Subcutaneous abdominal adipose tissue (tissue), 5 donors: Measurements from ENCODE around the gene PTK6.

ENCODE experiments used
- H3K27ac ChIP-seq: one replicate; pipeline ENCODE4 v1.7.0; 2013; ENCODE audit warnings: low read depth, mild to moderate bottlenecking, inconsistent platforms, low read length, moderate library complexity
- H3K27me3 ChIP-seq, 5 donors: one replicate each; pipeline ENCODE4 v1.7.0; 2013; ENCODE audit warnings: low read length in 5 of 5, inconsistent platforms in 1 of 5; ENCODE audit not compliant: control insufficient read depth in 5 of 5, insufficient read depth in 4 of 5
- H3K36me3 ChIP-seq, 5 donors: one replicate each; pipeline ENCODE4 v1.7.0; 2013; ENCODE audit warnings: low read length in 5 of 5; ENCODE audit not compliant: control insufficient read depth in 5 of 5, insufficient read depth in 5 of 5
- H3K4me1 ChIP-seq, 5 donors: one replicate each; pipeline ENCODE4 v1.7.0; 2013; ENCODE audit warnings: low read length in 5 of 5, mild to moderate bottlenecking in 3 of 5, moderate library complexity in 1 of 5; ENCODE audit not compliant: control insufficient read depth in 5 of 5, insufficient read depth in 5 of 5
- H3K4me3 ChIP-seq, 5 donors: one replicate each; pipeline ENCODE4 v1.7.0; 2013; ENCODE audit warnings: low read length in 5 of 5, low read depth in 1 of 5
- H3K9ac ChIP-seq, 5 donors: one replicate each; pipeline ENCODE4 v1.7.0; 2013; ENCODE audit warnings: low read length in 5 of 5, mild to moderate bottlenecking in 4 of 5, moderate library complexity in 3 of 5
- H3K9me3 ChIP-seq, 5 donors: one replicate each; pipeline ENCODE4 v1.7.0; 2013; ENCODE audit warnings: low read length in 5 of 5; ENCODE audit not compliant: control insufficient read depth in 5 of 5
- donor health status: healthy.
- donor health status: healthy.
- donor health status: healthy.
- donor health status: healthy.
- donor health status: healthy.

The PTK6 gene

DNA sequence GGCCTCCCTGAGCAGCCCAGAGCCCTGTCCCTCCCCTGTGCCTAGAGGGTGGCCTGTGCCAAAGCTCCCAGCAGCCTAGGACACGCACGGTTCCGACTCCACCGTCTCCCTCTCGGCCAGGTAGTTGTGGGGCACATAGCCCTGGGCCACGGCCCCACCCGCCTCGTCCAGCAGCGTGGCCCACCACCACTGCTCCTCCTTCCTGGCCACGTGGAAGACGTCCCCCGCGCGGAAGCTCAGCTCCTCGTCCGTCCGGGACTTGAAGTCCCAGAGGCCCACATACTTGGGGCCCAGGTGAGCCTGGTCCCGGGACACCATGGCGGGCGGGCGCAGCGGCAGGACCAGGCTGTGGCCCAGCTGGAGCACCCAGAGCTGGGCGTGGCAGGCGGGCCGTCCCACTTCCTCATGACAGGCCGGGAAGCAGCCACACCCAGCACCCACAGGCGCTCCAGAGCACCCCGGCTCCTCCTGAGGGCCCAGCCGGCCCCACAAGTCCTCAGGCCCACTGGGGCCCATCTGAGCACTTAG is at the start of gene PTK6:
TSS of gene PTK6 (minus strand) at position 380 of the 528 bp plus-strand sequence. CDS start at position 318, 62 bp downstream.
- Histone ChIP-seq H3K4me3 (peak within 1 kb of the TSS in 3 of 5 donors; percentile 45 to 49 (median 45)), H3K27ac (no peak within 1 kb of the TSS)

DNA sequence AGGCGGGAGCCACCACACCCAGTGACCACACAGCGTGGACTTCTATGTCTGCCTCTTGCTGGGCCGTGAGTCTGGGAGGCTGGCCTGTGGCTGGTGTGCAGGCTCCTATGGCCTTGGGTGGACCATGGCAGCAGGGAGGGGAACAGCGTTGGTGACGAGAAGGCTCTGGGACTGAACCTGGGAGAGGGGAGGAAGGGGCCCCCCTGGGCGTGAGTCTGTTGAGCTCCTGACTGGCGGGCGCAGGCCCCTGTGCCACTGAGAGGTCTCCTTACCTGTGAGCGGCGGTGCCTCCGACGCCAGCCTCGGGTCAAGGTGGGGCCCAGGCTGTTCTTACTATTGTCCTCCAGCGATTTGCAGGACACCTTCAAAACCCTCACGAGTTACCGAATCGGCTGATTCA is 49.6 kb upstream of the PTK6 start:
- peaks cover 0 to 16% (median 4%) of the 10 kb centered on the region in 5 donors for H3K4me1 ChIP-seq
- H3K36me3 ChIP-seq, result peaks cover 0 to 40% (median 26%) of the 10 kb centered on the region in 5 donors
- no peaks in the 10 kb centered on the region for H3K9me3 ChIP-seq
- H3K4me3 ChIP-seq, result no peak overlapping the region
- H3K27me3 ChIP-seq, result no peaks in the 10 kb centered on the region
- no peak overlapping the region for H3K27ac ChIP-seq
- H3K9ac ChIP-seq, result no peak overlapping the region

More for the DNA sequence above, at the start of gene PTK6:
- no peaks in the 10 kb centered on the region for H3K36me3 ChIP-seq
- no peaks in the 10 kb centered on the region for H3K9me3 ChIP-seq
- peaks cover 26 to 46% (median 37%) of the 10 kb centered on the region in 5 donors for H3K27me3 ChIP-seq
- H3K4me1 ChIP-seq, result peaks cover 0 to 24% (median 20%) of the 10 kb centered on the region in 5 donors
- peak within 1 kb of the TSS in 4 of 5 donors; percentile 5 to 53 (median 43) for H3K9ac ChIP-seq

- Histone ChIP-seq H3K9ac (no peak overlapping the region), H3K27me3 (no peaks in the 10 kb centered on the region), H3K4me3 (no peak overlapping the region), H3K9me3 (no peaks in the 10 kb centered on the region), H3K36me3 (peaks cover 0 to 30% (median 18%) of the 10 kb centered on the region in 5 donors), H3K4me1 (peaks cover 0 to 16% (median 4%) of the 10 kb centered on the region in 5 donors), H3K27ac (no peak overlapping the region)
Measured at GRCh38 chr20:63585616-63586565, 48.7 kb upstream of the PTK6 start.

GRCh38 chr20:63582382-63583063 is 45.3 kb upstream of the PTK6 start:
- Histone ChIP-seq H3K4me3 (no peak overlapping the region), H3K27ac (no peak overlapping the region)

GRCh38 chr20:63580796-63581461 is 43.8 kb upstream of the PTK6 start:
- Histone ChIP-seq H3K9ac (no peak overlapping the region), H3K9me3 (no peaks in the 10 kb centered on the region), H3K27ac (no peak overlapping the region), H3K27me3 (peaks cover 0 to 16% (median 4%) of the 10 kb centered on the region in 5 donors), H3K4me3 (no peak overlapping the region), H3K4me1 (peaks cover 0 to 2% (median 0%) of the 10 kb centered on the region in 5 donors), H3K36me3 (no peaks in the 10 kb centered on the region)

More at GRCh38 chr20:63582382-63583063, 45.3 kb upstream of the PTK6 start:
- Histone ChIP-seq H3K27me3 (peaks cover 0 to 12% (median 4%) of the 10 kb centered on the region in 5 donors), H3K9ac (no peak overlapping the region), H3K36me3 (peaks cover 0 to 3% (median 0%) of the 10 kb centered on the region in 5 donors), H3K4me1 (peaks cover 0 to 6% (median 0%) of the 10 kb centered on the region in 5 donors), H3K9me3 (no peaks in the 10 kb centered on the region)

GRCh38 chr20:63579017-63579694 is 42.0 kb upstream of the PTK6 start:
- Histone ChIP-seq H3K27me3 (peaks cover 0 to 16% (median 4%) of the 10 kb centered on the region in 5 donors), H3K4me3 (no peak overlapping the region), H3K4me1 (peaks cover 2 to 6% (median 5%) of the 10 kb centered on the region in 5 donors), H3K9ac (no peak overlapping the region), H3K9me3 (no peaks in the 10 kb centered on the region), H3K27ac (no peak overlapping the region), H3K36me3 (no peaks in the 10 kb centered on the region)

DNA sequence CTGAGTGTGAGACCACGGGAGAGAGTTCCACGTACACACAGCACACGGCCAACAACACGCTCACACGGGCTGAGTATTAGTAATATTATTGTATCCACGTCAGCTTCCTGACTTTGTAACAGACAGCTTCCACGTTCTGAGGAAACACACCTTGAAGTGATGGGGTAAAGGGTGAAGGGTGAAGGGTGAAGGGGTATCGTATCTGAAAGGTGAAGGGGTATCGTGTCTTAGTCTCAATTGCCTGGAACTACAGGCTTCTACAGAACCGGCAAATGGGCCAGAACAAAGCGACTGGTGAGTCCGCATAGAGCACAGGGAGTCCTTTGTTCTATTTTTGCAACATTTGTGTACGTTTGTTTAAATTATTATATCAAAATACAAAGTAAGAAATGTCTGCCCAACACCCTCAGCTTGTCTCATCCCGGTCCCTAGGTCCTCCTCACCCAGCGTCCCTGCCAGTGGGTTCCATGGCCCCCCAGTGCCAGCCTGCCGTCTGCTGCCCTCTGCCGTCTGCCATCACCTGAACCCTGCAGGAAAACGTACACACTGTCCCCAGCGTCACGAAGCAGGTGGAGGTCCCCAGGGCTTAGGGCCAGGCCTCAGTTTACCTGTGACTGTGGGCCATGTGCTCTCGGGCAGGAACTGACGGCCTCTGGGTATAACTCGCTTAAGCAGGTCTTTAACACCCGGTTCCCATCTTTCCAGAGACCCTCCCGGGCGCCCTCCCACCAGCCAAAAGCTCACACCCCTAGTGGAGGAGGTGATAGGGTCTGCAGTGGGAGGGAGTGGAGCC is 41.2 kb upstream of the PTK6 start:
- no peak overlapping the region for H3K9ac ChIP-seq
- peaks cover 0 to 16% (median 4%) of the 10 kb centered on the region in 5 donors for H3K27me3 ChIP-seq
- no peak overlapping the region for H3K4me3 ChIP-seq
- no peaks in the 10 kb centered on the region for H3K36me3 ChIP-seq
- H3K27ac ChIP-seq, result no peak overlapping the region
- H3K4me1 ChIP-seq, result peaks cover 3 to 11% (median 8%) of the 10 kb centered on the region in 5 donors
- H3K9me3 ChIP-seq, result no peaks in the 10 kb centered on the region

- Histone ChIP-seq H3K4me3 (no peak overlapping the region), H3K36me3 (peaks cover 0 to 5% (median 0%) of the 10 kb centered on the region in 5 donors), H3K9ac (no peak overlapping the region), H3K27ac (no peak overlapping the region), H3K4me1 (peaks cover 3 to 21% (median 17%) of the 10 kb centered on the region in 5 donors), H3K9me3 (no peaks in the 10 kb centered on the region), H3K27me3 (peaks cover 0 to 16% (median 4%) of the 10 kb centered on the region in 5 donors)
Measured at GRCh38 chr20:63577317-63577894, 40.2 kb upstream of the PTK6 start.
